ENCODE measurements around the gene TREM1. TPM values are rescaled to one million over a fixed set of nuclear protein-coding genes. Genes with fewer than 3 reads are reported as not detected.
"Not testable (repeated sequence)": the region's sequence is repeated elsewhere in the genome, so short reads cannot be mapped to it uniquely, and the experiment has no call there.

The TREM1 gene
- total RNA-seq, 1 donor from 2014 or later: not detected

- intact Hi-C loops (cut with micrococcal nuclease): no loop called here
These were observed 12.5 kb upstream of the TREM1 start for GRCh38 chr6:41298785-41299502.

DNA sequence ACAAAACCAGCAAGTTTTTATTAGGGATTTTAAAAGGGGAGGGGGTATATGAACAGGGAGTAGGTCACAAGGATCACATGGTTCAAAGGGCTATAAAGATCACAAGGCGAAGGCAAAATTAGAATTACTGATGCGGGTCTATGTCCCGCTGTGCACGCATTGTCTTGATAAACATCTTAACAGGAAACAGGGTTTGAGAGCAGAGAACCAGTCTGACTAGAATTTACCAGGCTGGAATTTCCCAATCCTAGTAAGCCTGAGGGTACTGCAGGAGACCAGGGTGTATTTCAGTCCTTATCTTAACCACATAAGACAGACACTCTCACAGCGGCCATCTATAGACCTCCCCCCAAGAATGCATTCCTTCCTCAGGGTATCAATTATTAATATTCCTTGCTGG lies 10.8 kb upstream of the TREM1 start:
- intact Hi-C loops (cut with micrococcal nuclease): not testable (repeated sequence)

DNA sequence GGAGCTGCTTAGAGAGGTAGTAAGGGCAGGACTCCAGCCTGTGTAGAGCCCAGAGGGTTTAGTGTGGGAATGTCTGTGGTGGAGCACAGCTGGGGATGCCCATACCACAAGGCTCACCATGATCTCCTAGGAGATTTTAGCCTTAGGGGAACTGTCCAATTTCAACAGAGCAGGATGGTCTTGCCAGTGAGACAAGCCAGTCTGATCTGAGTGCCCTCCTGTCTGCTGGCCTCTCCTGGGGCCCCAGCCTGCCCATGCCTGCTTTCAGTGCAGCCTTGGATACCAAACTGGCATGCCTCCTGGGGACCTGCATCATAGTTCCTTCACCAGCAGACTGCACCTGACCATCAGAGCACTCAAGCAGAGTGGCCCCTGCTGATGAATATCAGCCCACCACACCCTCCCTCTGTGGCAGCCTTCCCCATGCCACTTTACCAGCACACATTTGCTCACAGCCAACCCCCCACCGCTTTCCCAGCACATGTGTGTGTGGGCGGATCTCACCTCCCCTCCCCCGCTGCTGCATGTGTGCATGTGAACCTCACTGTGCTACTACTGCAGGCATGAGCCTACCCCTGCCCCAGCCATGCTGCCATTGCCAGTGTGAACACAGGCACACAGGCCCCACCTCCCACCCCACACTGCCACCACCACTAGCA lies 7.9 kb upstream of the TREM1 start:
- intact Hi-C loops (cut with micrococcal nuclease): no loop called here

- intact Hi-C loops (cut with micrococcal nuclease): no loop called here
These were observed 5.2 kb upstream of the TREM1 start for GRCh38 chr6:41291717-41292116.

- intact Hi-C loops (cut with micrococcal nuclease): no loop called here
These were observed 3.3 kb upstream of the TREM1 start for GRCh38 chr6:41289815-41290214.

GRCh38 chr6:41288754-41289129 lies 2.3 kb upstream of the TREM1 start:
- intact Hi-C loops (cut with micrococcal nuclease): no loop called here

GRCh38 chr6:41288030-41288753 lies 1.7 kb upstream of the TREM1 start:
- intact Hi-C loops (cut with micrococcal nuclease): no loop called here

- intact Hi-C loops (cut with micrococcal nuclease): no loop called here
These were observed 1.8 kb downstream of the TREM1 start for GRCh38 chr6:41284726-41285125.

DNA sequence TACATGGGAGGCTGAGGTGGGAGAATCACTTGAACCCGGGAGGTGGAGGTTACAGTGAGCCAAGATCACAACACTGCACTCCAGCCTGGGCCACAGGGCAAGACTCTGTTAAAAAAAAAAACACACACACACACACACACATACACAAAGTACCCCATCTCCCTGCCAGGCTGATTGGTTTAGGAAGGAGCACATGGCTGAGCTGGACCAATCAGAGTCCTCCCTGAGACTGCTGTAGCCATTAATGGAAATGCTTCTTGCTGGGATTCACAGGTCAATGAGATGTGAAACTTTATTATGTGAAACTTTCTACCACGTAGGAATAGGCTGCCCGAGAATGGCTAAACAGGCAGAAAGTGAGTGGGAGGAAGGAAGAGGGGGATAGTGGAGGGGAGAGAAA lies 2.9 kb downstream of the TREM1 start:
- intact Hi-C loops (cut with micrococcal nuclease): no loop called here

DNA sequence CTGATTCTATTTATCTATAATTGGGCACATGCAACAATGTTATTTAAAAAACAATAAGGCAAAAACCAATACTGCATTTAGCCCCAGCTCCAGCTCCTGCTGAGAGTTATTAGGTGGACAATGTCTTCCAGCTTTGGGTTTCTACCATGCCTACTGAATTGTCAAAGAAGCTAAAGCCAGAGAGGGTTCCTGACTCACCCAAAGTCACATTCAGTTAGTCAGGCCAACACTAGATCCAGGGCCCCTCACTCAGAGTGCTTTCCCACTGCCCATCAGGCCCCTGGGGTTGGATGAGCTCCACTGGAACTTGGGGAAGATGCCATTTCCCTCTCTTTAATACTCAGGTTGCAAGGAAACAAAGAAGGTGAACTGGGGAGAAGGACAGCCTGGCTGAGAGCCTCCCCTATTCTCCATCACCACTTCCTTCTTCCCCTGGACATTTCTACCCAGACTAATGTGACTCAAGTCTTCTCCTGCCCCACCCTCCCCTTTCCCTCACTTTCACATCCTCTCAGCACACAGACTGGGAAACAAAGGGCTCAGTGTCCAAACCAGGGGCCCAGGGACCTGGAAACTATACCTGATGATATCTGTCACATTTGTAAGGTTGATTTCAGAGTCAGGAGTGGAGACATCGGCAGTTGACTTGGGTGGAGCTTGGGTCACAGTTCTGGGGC lies 6.0 kb downstream of the TREM1 start:
- intact Hi-C loops (cut with micrococcal nuclease): no loop called here

DNA sequence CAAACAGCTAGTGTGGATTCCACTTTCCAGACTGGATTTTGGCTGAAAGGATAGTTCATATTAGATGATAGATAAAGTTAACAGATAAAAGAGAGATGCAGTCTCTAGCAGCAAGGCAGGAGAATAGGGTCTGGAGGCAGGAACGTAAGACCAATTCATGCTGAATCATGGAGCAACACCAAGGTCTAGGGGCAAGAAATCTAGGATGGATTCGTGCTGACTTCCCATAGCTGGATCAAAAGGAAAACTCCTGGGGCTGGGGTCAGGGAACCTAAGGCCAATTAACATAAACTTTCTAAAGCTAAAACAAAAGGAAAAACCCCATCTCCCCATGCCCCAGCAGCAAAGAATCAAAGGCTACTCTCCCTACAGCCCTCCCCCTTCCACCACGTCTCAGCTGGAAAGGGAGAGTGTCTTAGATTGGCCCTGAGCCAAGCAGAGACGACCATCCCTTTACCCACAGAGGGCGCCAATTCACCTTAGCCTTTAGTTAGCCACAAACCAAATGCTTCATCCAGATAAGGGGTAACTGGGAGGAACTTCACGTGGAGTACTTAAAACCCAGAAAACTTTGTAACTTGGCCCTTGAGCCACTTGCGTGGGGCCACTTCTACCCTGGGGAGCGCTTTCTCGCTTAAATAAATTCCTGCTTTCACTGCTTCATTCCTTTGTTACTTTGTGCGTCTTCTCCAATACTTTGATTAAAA lies 7.6 kb downstream of the TREM1 start:
- intact Hi-C loops (cut with micrococcal nuclease): loop anchor here (1.0 kb wide), 1 partner anchor 39 kb away; no protein-coding TSS in a partner anchor

GRCh38 chr6:41277605-41278004 lies 8.9 kb downstream of the TREM1 start:
- intact Hi-C loops (cut with micrococcal nuclease): no loop called here

- intact Hi-C loops (cut with micrococcal nuclease): no loop called here
These were observed 11.0 kb downstream of the TREM1 start for GRCh38 chr6:41275489-41275888.

DNA sequence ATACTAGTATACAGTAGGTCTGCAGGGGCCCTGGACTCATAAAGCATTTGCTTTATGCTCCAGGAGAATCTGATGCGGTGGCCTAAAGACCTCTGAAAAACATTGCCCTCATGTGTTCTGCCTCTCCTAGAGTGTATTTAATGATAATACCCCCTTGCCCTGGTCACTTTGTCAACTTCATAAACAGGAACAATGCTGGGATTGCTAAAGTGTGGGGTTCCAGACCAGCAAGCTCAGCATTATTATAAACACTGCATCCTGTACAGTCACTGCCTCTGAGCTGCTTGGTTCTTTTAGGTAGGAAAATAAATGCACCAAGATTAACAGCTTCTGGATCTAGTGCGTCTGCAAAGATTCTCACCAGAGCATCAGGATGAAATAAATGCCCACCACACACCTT lies 12.2 kb downstream of the TREM1 start:
- intact Hi-C loops (cut with micrococcal nuclease): no loop called here

GRCh38 chr6:41273714-41274113 lies 12.8 kb downstream of the TREM1 start:
- intact Hi-C loops (cut with micrococcal nuclease): no loop called here

DNA sequence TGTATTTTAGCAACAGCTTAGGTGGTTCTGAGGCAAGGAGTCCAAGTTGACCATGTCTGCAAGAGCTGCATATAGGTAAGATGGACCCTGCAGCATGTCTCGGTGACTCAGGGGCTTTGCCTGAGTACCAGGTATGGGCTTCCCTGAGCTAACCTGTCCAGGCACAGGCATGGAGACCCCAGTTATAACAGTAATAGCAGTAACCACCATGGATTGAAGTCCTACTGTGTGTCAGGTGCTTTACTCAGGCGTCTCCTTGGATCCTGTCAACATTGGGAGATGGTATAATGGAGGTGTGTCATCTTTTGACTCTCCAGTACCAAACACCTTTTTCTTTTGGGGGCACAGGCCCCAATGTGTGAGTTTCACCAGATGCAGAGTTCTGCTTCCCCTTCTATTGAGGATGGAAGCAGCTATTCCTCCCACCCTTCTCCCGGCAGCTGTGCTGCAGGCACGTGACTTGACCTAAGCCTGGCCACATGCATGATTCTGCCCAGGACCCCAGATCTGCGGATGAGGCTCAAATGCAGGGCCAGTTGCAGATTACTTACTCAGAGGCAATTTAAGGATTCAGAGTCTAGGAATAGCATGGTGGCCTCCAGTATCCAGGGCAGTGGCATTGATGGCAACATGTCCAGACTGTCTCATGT lies 13.8 kb downstream of the TREM1 start:
- intact Hi-C loops (cut with micrococcal nuclease): no loop called here

DNA sequence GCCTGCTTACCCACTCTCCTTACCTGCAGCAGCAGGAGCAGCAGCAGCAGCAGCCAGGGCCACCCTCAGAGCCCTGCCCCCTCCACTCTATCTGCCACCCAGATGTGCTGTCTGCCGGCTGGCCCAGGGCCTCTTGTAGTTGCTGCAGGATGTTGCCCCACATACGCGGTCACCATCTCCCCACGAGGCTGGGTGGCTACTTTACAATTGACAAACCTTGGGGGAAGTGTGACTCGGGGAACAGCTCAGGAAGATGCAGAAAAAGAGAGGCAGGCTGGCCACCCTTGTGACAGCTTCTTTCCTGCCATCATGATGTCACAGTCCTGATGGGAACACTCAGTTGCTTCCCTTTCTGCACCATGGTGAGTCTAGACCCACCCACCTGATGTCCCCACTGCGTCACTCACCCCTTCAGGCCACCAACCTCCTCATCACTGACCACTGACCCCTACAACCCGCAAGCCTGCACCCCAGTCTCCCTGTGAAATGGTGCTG lies 14.5 kb downstream of the TREM1 start:
- intact Hi-C loops (cut with micrococcal nuclease): no loop called here

DNA sequence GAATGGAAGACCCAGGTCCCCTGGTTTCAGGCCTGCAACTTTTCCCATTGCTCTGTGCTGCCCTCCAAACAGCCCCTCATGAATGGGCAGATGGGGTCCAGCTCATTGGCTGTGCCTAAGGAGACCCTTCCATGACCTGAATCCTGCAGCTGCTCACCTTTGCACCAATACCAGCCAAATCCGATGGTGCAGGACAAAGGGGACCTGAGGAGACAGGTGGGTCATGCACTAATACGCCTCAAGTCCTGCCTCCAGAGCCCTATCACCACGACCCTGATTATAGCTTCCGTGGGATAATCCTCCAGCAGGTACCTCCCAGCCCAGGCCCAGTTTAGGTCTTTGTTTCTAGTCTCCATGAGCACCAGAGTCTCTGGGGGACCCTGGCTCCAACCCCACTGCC lies 16.8 kb downstream of the TREM1 start:
- intact Hi-C loops (cut with micrococcal nuclease): no loop called here

DNA sequence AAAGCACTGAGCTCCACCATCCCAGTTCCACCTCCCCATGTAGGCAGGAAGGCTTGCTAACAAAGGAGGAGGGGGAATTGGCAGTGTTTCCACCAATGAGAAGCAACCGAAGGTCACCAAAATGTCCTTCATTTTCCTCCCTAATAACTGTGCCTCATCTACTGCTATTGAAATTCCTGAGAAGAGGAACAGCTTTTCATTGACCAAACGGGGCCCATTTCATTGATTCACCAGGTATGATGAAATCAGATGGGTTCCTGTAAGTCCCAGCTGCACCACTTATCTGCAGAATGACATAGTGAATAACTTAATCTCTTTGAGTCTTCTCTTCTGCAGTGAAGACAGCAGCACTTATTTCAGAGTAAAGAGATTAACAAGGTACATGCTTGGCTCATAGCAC lies 17.3 kb downstream of the TREM1 start:
- intact Hi-C loops (cut with micrococcal nuclease): no loop called here

DNA sequence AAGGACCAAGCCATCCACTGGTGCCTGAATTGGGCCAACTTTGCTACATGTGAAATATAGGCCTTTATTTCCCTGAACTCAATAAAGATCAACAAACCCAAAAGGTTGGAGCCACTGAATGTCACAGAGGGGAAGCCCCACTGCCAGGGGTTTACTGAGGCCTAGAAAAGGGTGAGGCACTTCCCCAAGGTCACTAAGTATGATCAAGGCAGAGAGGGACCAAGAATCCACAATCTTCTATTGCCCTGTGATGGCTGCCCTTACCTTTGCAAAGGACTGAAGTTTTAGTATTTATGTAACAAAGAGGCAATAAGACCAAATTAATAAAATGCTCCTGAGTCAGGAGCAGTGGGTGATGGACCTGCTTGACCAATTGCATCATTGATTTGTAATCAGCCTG lies 18.0 kb downstream of the TREM1 start:
- intact Hi-C loops (cut with micrococcal nuclease): no loop called here

DNA sequence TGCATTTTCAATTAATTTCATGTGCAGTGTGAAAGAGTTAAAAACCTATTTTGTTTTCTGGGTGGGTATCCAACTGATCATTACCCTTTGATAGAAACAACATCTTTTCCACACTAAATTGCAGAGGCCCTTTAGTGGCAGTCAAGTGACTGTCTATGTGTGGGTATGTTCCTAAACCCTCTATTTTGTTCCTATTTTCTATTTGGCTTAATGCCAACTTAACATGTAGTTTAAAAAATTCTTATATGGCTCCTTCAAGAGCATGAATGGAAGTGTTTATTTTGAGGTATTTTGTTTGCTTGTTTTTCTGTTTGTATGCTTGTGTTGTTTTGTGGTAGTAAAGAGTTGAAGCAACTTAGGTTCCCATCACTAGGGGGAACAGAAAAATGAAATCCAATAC lies 19.9 kb downstream of the TREM1 start:
- intact Hi-C loops (cut with micrococcal nuclease): no loop called here
